OCI-M2 (cell line): ENCODE results near the gene ADCY7.

Source experiments
- DNase-seq: peaks from one replicate; lab custom pipeline; 2025; ENCODE audit not compliant: unreplicated experiment; lab: John Stamatoyannopoulos, UW

The ADCY7 gene

GRCh38 chr16:50296807-50297206 is 30.5 kb downstream of the ADCY7 start:
- DNase-seq = no peak

DNA sequence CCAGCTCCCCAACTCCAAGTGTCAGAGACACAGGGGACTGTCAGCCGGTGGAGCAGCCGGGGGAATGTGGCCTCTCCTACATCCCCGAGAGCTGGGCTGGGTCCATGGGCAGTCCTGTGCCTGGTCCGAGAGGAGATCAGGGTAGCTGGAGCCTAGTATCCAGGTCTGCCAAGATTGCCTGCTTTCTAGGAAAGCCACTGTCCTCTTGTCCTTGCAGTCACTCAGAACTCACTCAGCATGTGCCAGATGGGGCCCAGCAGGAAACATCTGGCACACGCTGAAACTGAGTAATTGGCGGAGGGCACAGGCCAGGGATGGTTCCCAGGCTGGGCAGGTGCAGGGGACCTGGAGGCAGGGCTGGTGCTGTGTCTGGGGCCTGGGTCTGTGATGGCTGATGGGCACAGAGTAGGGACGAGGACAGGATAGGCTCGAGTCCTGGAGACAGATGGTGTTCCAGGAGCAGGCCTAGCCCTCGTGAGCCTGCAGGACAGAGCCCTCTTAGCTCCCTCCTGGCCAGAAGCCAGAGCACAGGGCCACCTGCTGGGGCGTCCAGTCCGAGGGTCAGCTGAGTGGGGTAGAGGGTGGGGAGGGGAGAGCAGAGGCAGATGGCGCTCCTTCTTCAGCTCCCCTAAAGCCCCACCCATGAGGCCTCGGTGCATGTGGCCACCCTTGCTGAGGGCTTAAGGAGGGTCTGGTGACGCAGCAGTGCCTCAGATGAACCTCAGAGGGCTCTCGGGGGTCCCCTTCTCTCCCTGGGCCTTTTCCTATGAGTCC is 31.1 kb downstream of the ADCY7 start:
- no peak for DNase-seq

GRCh38 chr16:50298075-50298460 is 31.7 kb downstream of the ADCY7 start:
- DNase-seq = no peak

DNA sequence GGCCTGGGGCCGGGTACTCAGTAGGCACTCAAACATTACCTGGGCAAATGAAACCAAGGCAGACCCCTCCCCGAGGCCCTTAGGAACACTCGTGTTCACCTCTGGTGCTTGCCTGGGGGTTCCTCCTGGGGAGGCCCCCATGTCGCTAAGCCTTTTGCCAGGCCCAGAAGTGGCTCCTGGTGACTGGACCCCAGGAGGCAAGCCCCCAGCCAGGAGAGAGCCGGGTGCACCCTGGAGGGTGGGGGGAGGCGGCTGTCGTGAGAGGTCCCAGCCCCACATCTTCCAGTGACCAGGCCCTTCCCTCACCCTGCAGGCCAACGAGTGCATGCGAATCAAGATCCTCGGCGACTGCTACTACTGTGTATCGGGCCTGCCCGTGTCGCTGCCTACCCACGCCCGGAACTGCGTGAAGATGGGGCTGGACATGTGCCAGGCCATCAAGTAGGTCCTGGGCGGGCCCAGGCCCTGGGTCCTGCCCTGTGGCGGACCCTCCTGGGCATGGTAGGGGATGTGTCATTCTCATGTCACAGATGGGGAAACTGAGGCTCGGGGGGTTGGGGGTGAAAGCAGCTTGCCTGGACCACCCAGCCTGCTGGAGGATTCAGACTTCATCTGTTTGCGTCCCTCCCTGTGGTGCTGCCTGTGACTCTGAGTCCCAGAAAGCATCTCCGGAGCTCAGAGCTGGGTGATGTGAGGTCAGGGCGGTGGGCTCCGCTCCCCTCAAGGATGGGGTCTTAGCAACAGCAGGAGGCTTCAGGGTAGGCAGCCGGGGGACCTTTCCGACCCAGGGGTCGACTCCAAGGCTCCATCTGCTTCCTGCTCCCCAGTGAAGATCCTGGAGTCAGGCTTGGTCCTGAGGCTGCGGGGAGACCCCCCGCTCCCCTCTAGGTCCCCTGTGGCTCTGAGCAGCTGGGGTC is 32.5 kb downstream of the ADCY7 start:
- DNase-seq = no peak

DNA sequence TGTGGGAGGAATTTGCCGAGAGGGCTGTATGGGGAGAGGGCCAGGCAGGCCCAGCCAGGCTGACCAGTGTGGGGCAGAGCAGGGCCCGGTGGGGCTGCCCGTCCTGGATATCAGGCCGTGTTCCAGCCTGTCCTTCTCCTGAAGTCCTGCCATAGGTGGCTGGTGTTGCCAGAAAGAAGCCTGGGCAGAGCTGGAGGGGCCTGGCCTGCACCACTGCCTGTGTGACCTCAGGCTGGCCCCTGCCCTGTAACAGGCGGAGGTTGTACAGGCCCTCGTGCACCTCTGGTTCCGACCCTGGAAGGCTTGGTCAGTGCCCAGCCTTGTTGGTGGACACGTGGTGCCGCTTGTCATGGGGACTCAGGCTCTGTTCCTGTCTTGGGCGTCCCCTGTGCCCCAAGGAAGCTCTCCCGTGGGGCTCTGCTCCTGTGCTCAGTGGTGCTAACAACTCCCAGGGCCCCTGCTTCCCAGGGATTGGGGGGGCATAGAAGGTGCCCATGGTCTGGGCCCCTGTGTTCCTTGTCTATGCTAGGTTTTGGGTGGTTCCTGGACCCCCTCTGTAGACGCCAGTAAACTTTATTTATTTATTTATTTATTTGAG is 33.3 kb downstream of the ADCY7 start:
- DNase-seq = no peak

DNA sequence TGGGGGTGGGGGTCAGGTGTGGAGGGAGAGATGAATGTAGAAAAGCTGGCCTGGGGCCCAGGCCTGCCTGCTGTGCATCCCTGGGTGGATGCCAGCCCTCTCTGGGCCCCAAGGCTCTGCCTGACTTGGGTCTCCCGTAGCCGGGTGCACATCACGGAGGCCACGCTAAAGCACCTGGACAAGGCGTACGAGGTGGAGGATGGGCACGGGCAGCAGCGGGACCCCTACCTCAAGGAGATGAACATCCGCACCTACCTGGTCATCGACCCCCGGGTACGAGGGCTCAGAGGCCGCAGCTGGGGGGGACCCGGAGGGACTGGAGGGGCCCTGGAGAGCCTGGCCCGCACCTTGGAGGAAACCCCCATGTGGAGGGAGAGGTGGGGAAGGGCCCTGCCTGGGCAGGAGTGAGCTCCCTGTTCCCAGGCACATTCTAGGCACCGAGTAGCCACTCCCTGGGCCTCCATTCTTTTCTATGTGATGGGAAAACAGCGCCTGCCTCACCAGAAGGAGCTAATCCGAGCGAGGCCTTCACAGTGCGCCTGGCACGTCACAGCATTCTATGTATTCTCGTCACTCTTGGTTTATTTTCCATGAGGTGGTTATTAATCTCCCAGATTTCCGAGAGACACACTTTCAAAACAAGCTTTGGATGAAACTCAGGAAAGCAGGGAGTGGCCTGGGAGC is 34.7 kb downstream of the ADCY7 start:
- DNase-seq = no peak

DNA sequence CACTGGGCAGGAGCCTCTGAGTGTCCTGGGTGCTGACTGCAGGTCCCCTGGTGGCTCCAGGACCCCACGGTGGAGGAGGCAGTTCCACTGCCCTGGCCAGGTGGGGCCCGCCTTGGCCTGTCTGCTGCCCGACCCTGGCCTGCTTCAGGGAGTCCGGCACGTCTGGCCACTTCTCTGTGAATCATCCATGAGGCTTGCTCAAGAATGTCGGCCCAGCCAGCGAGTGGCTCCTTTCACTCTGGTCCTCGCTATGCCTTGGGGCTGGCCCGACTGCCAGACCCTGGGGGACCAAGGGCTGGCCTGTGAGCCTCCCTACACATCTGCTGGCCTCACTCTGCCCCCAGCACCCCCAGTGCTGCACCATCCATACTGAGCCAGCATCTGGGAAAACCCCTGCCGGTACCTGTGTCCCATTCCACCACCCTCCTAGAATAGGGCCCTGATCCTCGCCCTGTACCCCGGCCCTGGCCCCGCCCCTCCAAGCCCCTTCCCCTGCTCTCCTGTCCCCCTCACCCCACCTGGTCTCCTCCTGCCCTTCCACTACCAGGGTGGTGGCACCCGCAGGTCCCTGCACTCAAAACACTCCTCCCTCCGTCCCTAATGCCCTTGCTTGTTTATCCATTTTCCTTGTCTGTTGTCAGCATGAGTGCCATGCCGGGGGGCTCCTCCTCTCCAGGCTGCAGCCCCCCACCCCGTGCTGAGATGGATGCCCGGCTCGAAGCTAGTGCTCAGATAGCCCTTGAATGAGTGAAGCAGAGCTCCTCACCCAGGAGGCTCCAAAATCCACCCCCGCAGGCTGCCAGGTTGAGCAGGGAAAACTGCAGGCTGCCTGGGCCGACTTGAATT is 35.5 kb downstream of the ADCY7 start:
- no peak for DNase-seq

DNA sequence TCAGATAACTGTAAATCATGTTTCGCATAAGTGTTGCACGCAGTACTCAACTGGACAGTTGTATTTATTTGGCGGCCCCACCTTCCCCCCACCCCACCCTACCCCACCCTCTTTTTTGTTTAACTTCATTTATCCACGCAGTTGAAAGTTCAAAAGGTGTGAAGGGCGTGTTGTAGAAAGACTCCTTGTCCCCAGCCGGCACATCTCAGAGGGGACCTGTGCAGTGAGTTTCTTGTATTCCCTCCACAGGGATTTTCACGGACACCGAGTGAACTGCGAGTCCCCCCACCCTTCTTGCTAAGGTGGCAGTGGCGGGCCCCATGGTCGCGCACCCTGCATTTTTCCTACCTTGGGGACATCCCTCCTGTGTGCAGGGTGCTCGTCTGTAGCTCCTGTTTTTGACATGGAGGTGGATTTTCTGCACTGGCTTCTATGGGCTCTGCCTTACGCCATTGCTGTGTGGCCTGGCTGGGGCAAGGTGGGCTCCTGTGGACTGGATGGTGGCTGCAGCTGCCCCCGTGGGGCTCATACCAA is 36.2 kb downstream of the ADCY7 start:
- DNase-seq = no peak

- no peak for DNase-seq
Measured at GRCh38 chr16:50303041-50303604, 36.8 kb downstream of the ADCY7 start.

GRCh38 chr16:50303605-50304466 is 37.5 kb downstream of the ADCY7 start:
- DNase-seq = no peak

GRCh38 chr16:50304467-50305440 is 38.4 kb downstream of the ADCY7 start:
- no peak for DNase-seq

- DNase-seq = no peak
Measured at GRCh38 chr16:50305441-50306061, 39.2 kb downstream of the ADCY7 start.

DNA sequence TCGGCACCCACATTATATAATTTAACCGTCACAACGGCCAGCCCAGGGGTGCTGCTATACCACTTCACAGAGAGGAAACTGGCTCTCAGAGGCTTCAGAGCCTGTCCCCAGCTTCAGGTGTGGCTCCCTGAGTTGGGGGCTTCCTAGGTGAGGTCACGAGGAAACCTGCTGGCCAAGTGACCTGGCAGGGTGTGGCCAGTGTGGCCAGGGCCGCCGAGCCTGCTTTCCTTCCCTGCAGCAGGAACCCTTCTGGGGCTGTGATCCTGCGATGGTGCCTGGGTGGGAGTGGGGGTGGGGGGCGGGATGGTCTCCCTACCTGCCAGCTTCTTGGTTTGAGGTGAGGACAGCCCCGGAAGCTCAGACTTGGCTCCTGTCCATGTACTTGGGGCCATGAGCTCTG is 39.9 kb downstream of the ADCY7 start:
- DNase-seq = no peak

DNA sequence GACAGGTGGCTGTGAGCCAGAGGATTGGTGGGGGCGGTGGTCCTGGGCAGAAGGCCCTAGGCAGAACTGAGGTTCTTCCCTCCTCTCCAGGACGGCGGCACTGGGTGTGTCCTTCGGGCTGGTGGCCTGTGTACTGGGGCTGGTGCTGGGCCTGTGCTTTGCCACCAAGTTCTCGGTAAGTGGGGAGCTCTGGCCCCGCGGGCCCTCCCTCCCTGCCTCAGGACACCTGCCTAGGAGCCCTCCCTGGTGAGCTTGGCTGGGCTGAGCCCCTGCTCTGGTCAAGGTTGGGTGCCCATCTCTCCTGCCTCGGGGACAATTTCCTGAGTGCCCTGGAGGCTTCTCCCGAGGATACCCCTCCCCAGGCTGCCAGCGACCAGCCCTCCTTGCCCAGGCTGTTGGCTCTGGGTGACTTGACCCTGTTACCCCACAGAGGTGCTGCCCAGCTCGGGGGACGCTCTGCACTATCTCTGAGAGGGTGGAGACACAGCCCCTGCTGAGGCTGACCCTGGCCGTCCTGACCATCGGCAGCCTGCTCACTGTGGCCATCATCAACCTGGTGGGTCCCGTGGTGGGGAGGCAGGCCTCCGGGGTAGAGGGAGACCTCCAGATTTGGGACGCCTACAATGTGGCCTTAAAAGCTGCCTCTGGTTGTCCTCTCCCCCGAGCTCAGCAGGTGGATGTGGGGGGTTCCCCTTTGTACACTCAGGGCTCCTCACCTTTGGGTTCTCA is 42.0 kb downstream of the ADCY7 start:
- no peak for DNase-seq

DNA sequence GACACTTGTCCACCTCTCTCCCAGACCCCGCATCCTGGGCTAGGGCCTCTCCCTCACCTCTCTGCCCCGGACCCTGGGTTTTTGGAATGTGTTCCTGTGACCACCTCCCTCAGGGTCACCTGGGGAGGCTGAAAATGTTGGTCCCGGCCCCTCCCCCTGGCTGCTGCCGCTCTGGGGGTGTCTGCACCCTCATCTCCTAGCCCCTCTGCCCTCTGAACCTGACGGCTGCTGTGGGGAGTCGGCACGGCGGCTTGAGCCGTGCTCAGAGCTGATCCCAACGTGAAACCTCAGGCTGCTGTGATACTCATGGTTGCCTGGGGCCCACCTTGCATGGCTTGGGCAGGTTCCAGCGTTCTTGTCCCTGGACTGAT is 42.8 kb downstream of the ADCY7 start:
- no peak for DNase-seq

DNA sequence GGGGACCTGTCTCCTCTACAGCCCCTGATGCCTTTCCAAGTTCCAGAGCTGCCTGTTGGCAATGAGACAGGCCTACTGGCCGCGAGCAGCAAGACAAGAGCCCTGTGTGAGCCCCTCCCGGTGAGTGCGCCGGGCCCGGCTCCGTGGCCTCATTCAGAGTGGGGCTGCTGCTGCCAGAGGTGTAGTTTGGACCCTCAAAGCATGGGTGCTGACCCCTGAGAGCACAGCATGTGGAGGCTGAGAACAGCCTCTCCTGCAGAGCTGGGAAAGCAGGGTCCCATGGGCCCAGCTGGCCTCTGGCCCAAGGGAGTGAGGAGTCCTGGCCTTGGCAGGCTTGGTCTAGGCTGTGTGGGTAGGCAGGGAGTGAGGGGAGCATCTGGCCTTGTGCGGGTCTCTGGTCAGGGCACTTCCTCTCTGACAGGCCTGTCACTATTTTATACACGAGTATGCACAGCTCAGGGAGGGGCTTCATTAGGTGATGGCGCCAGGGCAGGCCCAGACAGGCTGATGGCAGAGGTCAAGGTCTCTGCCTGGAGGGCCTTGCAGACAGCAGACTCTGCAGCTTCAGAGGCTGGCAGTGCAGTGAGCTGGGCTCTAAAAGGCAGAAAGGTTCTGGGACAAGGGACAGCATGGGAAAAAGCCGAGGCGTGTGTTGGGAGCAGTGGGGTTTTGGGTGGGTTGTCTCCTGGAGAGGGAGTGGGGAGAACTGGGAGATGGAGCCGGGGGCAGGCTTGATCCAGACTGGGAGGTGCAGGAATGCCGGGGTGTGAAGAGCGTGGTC is 43.4 kb downstream of the ADCY7 start:
- DNase-seq = no peak
